Esophagus squamous epithelium (tissue), 5 donors: ENCODE results near the gene NKX2-3. TPM values are rescaled to one million over a fixed set of nuclear protein-coding genes. Genes with fewer than 3 reads are reported as not detected.

Source experiments
- DNase-seq: peaks from one replicate; lab custom pipeline; 2025; lab: John Stamatoyannopoulos, UW
- H3K27ac ChIP-seq, 4 donors: fragments of 200-600 bp; sonication (generic); one replicate each; pipeline ENCODE4 v1.5.1; 2016 to 2019; ENCODE audit warnings: mild to moderate bottlenecking in 1 of 4
- H3K27me3 ChIP-seq, 4 donors: fragments of 200-600 bp; sonication (generic); 1 replicate in 3 of 4; 2 replicates in 1 of 4; pipeline versions ENCODE4 v1.5.1 to v1.6.0; 2017 to 2021; ENCODE audit warnings: antibody characterized with exemption in 1 of 4
- H3K36me3 ChIP-seq, 3 donors: fragments of 200-600 bp; sonication (generic); one replicate each; pipeline ENCODE4 v1.5.1; 2016 to 2019
- H3K4me1 ChIP-seq, 3 donors: fragments of 200-600 bp; sonication (generic); one replicate each; pipeline ENCODE4 v1.5.1; 2017 to 2019
- H3K4me3 ChIP-seq, 4 donors: fragments of 200-600 bp; sonication (generic); 1 replicate in 3 of 4; 2 replicates in 1 of 4; pipeline ENCODE4 v1.5.1; 2016 to 2019; ENCODE audit warnings: mild to moderate bottlenecking in 2 of 4, moderate library complexity in 1 of 4
- H3K9me3 ChIP-seq, 3 donors: fragments of 200-600 bp; sonication (generic); one replicate each; pipeline ENCODE4 v1.5.1; 2016 to 2019
- CTCF ChIP-seq, 6 experiments: fragments of 450-650 bp in 4 of 6; fragments of 200-600 bp in 2 of 6; sonication (generic) in 2 of 6; IDR thresholded peaks; one replicate each; pipeline ENCODE4 v1.5.1; 2016 to 2019; ENCODE audit warnings: antibody characterized with exemption in 6 of 6, mild to moderate bottlenecking in 4 of 6, moderate library complexity in 4 of 6
- POLR2A ChIP-seq, 4 donors: fragments of 450-650 bp; IDR thresholded peaks; one replicate each; pipeline ENCODE4 v1.6.1; 2017; ENCODE audit warnings: antibody characterized with exemption in 4 of 4, mild to moderate bottlenecking in 4 of 4, moderate library complexity in 3 of 4
- WGBS, 2 donors: methylation state at CpG; one replicate each; pipeline ENCODE4 v1.1.5; 2018; 5-methylcytosine and 5-hydroxymethylcytosine counted together
- intact Hi-C: fragments of 100-400 bp; cut with DNase I; formaldehyde crosslinking; loops from one replicate; pipeline ENCODE4 v1.15.0; 2022
- total RNA-seq, 4 donors: library from RNA; depleted of rRNA; stranded (reverse); fragments of >200 nt; gene quantifications; one replicate each; pipeline ENCODE4 v1.1.0, GENCODE V29; 2016
- donor health status: DM: yes; HTN: yes; CAD: no.

NKX2-3 gene
- total RNA-seq, 4 donors from 2014 or later = 0.19 to 0.40 TPM; not detected in 2

GRCh38 chr10:99558708-99559107, 26.0 kb downstream of the NKX2-3 start:
- intact Hi-C loops = loop anchor here (10.0 kb wide), 1 partner anchor 156 kb away; no protein-coding TSS in a partner anchor
- Histone ChIP-seq H3K36me3 (no peaks in the 10 kb centered on the region), H3K4me3 (no peak overlapping the region), H3K9me3 (no peaks in the 10 kb centered on the region), H3K27me3 (peaks cover 0 to 47% (median 0%) of the 10 kb centered on the region in 4 donors), H3K4me1 (no peaks in the 10 kb centered on the region), H3K27ac (no peak overlapping the region)
- no peak for DNase-seq
- WGBS, 2 donors = 71 to 82% methylated on average over 3 to 4 of the region's 4 CpGs
- TF ChIP-seq CTCF (IDR thresholded peaks at IDR 0.05) (no peak), POLR2A (IDR thresholded peaks at IDR 0.05) (no peak)

GRCh38 chr10:99560277-99561126, 27.8 kb downstream of the NKX2-3 start:
- no peak for TF ChIP-seq POLR2A (IDR thresholded peaks at IDR 0.05)
- TF ChIP-seq CTCF (IDR thresholded peaks at IDR 0.05) = peak; percentile 53 to 83 (median 76)
- Histone ChIP-seq H3K27me3 (peaks cover 0 to 31% (median 0%) of the 10 kb centered on the region in 4 donors), H3K4me3 (no peak overlapping the region), H3K27ac (no peak overlapping the region), H3K4me1 (no peaks in the 10 kb centered on the region), H3K36me3 (no peaks in the 10 kb centered on the region), H3K9me3 (no peaks in the 10 kb centered on the region)
- 42 to 46% methylated on average over 13 of the region's 13 CpGs for WGBS, 2 donors
- no peak for DNase-seq
- intact Hi-C loops = loop anchor here (5.0 kb wide), 1 partner anchor 52 kb away; no protein-coding TSS in a partner anchor

- no peak overlapping the region for H3K27ac ChIP-seq
- no peak overlapping the region for H3K4me3 ChIP-seq
- no peaks in the 10 kb centered on the region for H3K4me1 ChIP-seq
- 50 to 65% methylated on average over 2 of the region's 2 CpGs for WGBS, 2 donors
- TF ChIP-seq CTCF (IDR thresholded peaks at IDR 0.05) (no peak), POLR2A (IDR thresholded peaks at IDR 0.05) (no peak)
- DNase-seq = no peak
- H3K36me3 ChIP-seq = no peaks in the 10 kb centered on the region
- intact Hi-C loops = loop anchor here (5.0 kb wide), 1 partner anchor 50 kb away; no protein-coding TSS in a partner anchor
- no peaks in the 10 kb centered on the region for H3K9me3 ChIP-seq
- peaks cover 0 to 15% (median 0%) of the 10 kb centered on the region in 4 donors for H3K27me3 ChIP-seq
Measured at GRCh38 chr10:99562631-99563030, 29.9 kb downstream of the NKX2-3 start.

GRCh38 chr10:99564361-99564760, 31.6 kb downstream of the NKX2-3 start:
- intact Hi-C loops = loop anchor here (5.0 kb wide), 1 partner anchor 48 kb away; no protein-coding TSS in a partner anchor
- 39 to 50% methylated on average over 3 of the region's 3 CpGs for WGBS, 2 donors
- H3K9me3 ChIP-seq = no peaks in the 10 kb centered on the region
- TF ChIP-seq CTCF (IDR thresholded peaks at IDR 0.05) (no peak), POLR2A (IDR thresholded peaks at IDR 0.05) (no peak)
- H3K4me1 ChIP-seq = no peaks in the 10 kb centered on the region
- H3K27ac ChIP-seq = no peak overlapping the region
- no peak overlapping the region for H3K4me3 ChIP-seq
- no peak for DNase-seq
- no peaks in the 10 kb centered on the region for H3K36me3 ChIP-seq
- peaks cover 0 to 17% (median 0%) of the 10 kb centered on the region in 4 donors for H3K27me3 ChIP-seq

- H3K36me3 ChIP-seq = no peaks in the 10 kb centered on the region
- H3K4me3 ChIP-seq = no peak overlapping the region
- 89 to 93% methylated on average over 4 of the region's 4 CpGs for WGBS, 2 donors
- H3K27ac ChIP-seq = no peak overlapping the region
- no peaks in the 10 kb centered on the region for H3K9me3 ChIP-seq
- DNase-seq = no peak
- no peaks in the 10 kb centered on the region for H3K4me1 ChIP-seq
- H3K27me3 ChIP-seq = peaks cover 0 to 17% (median 0%) of the 10 kb centered on the region in 4 donors
- TF ChIP-seq POLR2A (IDR thresholded peaks at IDR 0.05) (no peak), CTCF (IDR thresholded peaks at IDR 0.05) (no peak)
- intact Hi-C loops = no loop called here
Measured at GRCh38 chr10:99565166-99565565, 32.4 kb downstream of the NKX2-3 start.
